Fibroblast of the aortic adventitia (primary cell): ENCODE results near the gene RPP25L. TPM values are rescaled to one million over a fixed set of nuclear protein-coding genes. Genes with fewer than 3 reads are reported as not detected.
A peak's percentile ranks its signal among the peaks of the same experiment; 100 is the strongest.

Experiments used
- DNase-seq: peaks from one replicate; pipeline ENCODE4 v3.0.0-alpha.2; 2010; ENCODE audit warnings: low read depth
- H3K4me3 ChIP-seq: 2 replicates; pipeline ENCODE4 v1.5.1; 2011; ENCODE audit warnings: low read depth, mild to moderate bottlenecking, control low read depth, low read length, moderate library complexity
- total RNA-seq: library from RNA; depleted of rRNA; stranded (reverse); fragments of >200 nt; gene quantifications from 2 replicates; pipeline ENCODE4 v1.2.3, GENCODE V29; 2012; ENCODE audit warnings: low replicate concordance
- TF ChIP-seq, protein P1 (sequence below): IDR thresholded peaks from 2 replicates; pipeline ENCODE4 v1.5.1; 2011; ENCODE audit warnings: mild to moderate bottlenecking, low read length, control low read depth, inconsistent platforms; ENCODE audit not compliant: insufficient read depth

Gene RPP25L
- total RNA-seq, 1 donor, result 9.6 TPM

DNA sequence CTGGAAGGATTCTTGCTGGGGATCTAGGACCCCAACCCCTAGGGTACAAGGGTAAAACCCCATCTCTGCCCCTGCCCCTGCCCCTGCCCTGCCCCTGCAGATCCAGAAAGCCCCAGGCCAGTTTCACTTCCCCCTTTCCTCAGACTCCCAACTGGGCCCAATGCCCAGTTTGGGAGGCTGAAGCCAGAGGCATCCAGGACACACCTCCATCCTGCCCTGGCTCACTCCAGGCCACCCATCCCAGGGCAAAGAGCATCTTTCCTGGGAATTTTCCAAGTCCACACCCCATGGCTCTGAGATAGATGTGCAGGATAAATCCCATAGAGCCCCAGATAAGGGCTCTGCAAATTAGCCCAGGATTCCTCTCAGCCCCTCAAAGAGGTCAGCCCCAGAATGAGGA lies 39.8 kb downstream of the RPP25L start:
- TF ChIP-seq, protein P1, sequence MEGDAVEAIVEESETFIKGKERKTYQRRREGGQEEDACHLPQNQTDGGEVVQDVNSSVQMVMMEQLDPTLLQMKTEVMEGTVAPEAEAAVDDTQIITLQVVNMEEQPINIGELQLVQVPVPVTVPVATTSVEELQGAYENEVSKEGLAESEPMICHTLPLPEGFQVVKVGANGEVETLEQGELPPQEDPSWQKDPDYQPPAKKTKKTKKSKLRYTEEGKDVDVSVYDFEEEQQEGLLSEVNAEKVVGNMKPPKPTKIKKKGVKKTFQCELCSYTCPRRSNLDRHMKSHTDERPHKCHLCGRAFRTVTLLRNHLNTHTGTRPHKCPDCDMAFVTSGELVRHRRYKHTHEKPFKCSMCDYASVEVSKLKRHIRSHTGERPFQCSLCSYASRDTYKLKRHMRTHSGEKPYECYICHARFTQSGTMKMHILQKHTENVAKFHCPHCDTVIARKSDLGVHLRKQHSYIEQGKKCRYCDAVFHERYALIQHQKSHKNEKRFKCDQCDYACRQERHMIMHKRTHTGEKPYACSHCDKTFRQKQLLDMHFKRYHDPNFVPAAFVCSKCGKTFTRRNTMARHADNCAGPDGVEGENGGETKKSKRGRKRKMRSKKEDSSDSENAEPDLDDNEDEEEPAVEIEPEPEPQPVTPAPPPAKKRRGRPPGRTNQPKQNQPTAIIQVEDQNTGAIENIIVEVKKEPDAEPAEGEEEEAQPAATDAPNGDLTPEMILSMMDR, result no peak
- no peak overlapping the region for H3K4me3 ChIP-seq
- no peak for DNase-seq

DNA sequence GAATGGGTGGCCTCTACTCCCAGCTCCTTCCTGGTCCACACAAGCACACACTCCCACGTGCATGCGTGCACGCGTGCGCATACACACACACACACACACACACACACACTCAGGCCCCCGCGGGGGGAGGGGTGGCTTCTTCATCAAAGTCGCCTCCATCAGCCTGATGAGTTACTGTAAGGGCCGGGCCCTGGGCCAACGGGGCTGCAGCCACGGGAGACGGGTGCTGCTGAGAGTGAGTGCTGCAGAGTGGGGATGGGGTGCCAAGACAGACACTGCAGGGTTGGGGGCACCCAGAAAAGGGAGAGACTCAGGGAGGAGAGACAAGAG lies 40.5 kb downstream of the RPP25L start:
- TF ChIP-seq, protein P1, result no peak
- DNase-seq, result no peak
- H3K4me3 ChIP-seq, result no peak overlapping the region

DNA sequence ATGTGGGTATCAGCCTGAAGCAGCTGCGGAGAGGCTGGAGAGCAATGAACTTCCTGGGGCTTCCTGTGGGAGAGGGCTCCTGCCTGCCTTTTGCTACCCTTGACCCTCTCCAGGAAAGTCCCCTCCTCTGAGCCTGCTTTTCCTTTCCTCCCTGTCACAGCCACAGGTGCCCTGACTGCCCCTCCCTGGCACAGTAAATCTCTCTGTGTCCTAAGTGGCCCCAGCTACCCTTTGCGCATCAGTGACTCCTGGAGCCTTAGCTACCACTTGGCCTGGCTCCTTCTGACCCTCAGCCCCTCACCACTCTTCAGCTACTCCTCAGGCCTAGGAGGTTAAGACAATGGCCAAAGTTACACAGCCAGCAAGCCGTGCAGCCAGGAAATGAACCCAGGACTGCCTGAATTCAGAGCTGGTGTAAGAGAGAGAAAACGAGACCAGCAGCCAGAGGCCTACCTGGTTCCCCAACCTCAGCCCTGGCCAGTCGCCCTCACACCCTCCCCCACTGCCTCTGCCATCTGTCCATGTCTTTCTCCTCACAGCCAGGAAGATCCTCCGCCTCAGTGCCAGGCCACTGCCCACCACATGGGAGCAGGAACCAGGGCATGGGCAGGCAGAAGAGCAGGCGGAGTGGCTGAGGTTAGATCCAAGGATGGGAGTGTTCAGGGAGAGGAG lies 41.0 kb downstream of the RPP25L start:
- no peak for DNase-seq
- TF ChIP-seq, protein P1, result no peak
- no peak overlapping the region for H3K4me3 ChIP-seq

DNA sequence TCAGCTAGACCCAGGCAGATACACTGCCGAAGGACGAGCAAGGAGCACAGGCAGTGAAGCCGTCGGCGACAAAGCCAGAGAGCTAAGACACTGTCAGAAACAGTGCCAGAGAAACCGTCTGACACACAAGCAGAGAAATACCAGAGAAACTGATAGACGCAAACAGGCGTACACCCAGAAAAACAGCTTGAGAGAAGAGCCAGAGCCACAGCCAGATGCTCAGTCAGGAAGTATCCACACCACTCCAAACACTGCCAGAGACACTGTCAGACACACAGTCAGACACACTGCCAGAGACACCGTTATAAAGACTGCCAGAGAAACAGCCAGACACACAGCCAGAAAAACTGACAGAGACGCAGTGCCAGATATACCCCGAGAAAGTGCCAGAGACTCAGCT lies 41.5 kb downstream of the RPP25L start:
- DNase-seq, result peak; percentile 35
- H3K4me3 ChIP-seq, result no peak overlapping the region
- TF ChIP-seq, protein P1, result no peak

DNA sequence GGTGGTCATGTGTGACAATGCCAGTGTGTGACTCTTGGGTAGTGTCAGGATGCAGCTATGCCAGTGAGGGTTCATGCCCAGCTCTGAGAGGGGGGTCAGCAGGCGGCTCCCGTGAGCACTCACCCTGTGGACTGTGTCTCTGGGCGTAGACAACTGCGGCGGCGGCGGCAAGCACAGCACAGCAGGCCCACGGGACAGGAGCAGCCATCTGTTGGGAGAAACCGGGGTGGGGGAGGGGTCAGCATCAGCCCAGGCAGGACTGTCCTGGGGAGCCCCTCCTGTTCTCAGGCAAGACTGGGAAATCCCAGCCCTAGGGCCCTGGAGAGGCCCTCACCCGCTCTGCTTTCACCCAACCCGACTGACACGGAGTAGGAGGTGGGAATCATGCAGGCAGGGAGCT lies 43.1 kb downstream of the RPP25L start:
- H3K4me3 ChIP-seq, result no peak overlapping the region
- TF ChIP-seq, protein P1, result no peak
- DNase-seq, result no peak

DNA sequence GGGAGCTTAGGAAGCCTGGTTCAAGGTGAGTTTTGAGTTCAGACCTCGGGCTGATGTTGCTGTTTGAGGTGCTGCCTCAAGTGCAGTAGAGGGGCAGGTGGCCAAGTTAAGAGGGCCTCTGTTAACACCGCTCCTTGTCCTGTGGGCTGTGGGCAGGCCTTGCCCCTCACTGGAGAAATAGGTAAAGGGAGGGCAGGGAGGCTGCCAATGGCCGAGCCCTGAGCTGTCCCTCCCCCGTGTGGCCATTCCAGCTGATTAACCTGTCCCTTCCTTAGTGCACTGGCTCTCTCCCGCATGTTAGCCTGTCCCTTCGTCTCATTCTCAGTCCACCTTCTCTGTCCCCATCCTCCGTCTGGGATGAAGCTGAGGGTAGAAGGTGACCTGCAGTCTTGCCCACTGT lies 43.8 kb downstream of the RPP25L start:
- H3K4me3 ChIP-seq, result no peak overlapping the region
- DNase-seq, result no peak
- TF ChIP-seq, protein P1, result no peak

DNA sequence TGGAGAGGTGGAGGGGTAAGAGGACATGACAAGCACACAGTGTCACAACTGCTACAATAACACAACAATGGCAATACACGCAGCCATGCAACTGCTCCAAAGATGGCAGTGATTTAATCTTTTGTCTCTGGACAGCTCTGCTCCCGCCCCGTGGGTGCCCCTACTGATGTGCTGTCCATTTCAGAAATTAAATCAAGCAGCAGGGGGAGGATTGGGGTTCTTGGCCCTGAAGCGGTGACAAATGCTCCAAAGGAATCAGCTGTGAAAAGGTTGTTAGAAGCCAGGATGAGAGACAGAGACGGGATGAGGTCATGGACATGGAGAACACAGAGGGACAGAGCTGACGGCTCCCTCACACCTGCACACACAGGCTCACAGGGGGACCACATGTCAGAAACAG lies 44.9 kb downstream of the RPP25L start:
- no peak for DNase-seq
- TF ChIP-seq, protein P1, result no peak
- no peak overlapping the region for H3K4me3 ChIP-seq
